ENCODE measurements around the gene CRYAB. TPM values are rescaled to one million over a fixed set of nuclear protein-coding genes. Genes with fewer than 3 reads are reported as not detected.

CRYAB gene
- total RNA-seq, 2 donors from 2014 or later, result 10.4 to 61.0 TPM

DNA sequence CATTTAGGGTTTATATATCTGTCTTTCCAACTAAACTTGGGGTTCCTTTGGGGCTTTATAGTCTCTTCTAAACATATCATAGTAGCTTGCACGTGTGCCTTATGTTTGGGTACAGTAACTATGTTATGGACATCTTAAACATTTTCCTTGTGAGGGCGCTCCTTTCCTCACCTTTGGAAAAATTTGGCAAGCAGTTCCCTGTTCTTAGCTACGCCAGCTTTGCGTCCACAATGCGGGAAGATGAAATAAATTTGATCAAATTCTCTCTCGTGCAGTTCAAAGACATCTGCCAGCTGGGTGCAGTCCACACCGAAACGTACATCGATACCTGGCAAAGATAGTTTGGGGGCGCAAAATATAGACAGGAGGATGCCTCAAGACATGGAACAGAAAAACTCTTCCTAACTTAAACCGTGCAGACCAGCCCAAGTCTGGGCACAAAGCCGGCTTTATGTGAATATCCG, 33.2 kb downstream of the CRYAB start:
- H3K4me1 ChIP-seq, result peaks cover 9% of the 10 kb centered on the region
- no peaks in the 10 kb centered on the region for H3K36me3 ChIP-seq (replicated peaks in 1 of 2; ENCODE audit: insufficient read depth in 1 of 2, low read depth in 2 of 2)
- no peaks in the 10 kb centered on the region for H3K27me3 ChIP-seq
- peak overlapping the region; percentile 90 to 97 (median 97) for H3K27ac ChIP-seq
- peak overlapping the region; percentile 47 to 49 for H3K4me3 ChIP-seq
- intact Hi-C loops (cut with DNase I), result no loop called here
- DNase-seq (no peak), ATAC-seq (peak; percentile 3)
- 0 to 1% methylated on average over 12 to 13 of the region's 13 CpGs for WGBS, 2 donors
- no peak for TF ChIP-seq POLR2A (IDR thresholded peaks at IDR 0.05)
- no peak for TF ChIP-seq CTCF (IDR thresholded peaks at IDR 0.05)
- H3K9me3 ChIP-seq, result no peaks in the 10 kb centered on the region

- 44 to 50% methylated on average over 5 of the region's 5 CpGs for WGBS, 2 donors
- peak overlapping the region; percentile 84 to 92 (median 88) for H3K27ac ChIP-seq
- intact Hi-C loops (cut with DNase I), result no loop called here
- DNase-seq (no peak), ATAC-seq (no peak)
- H3K27me3 ChIP-seq, result no peaks in the 10 kb centered on the region
- H3K9me3 ChIP-seq, result no peaks in the 10 kb centered on the region
- TF ChIP-seq POLR2A (IDR thresholded peaks at IDR 0.05) (no peak), CTCF (IDR thresholded peaks at IDR 0.05) (no peak)
- peak overlapping the region; percentile 67 to 86 for H3K4me3 ChIP-seq
- peaks cover 17% of the 10 kb centered on the region for H3K4me1 ChIP-seq
- H3K36me3 ChIP-seq (replicated peaks in 1 of 2; ENCODE audit: insufficient read depth in 1 of 2, low read depth in 2 of 2), result peaks cover 0 to 2% of the 10 kb centered on the region in 2 donors
Observed at GRCh38 chr11:111871693-111872161, 39.8 kb downstream of the CRYAB start.

DNA sequence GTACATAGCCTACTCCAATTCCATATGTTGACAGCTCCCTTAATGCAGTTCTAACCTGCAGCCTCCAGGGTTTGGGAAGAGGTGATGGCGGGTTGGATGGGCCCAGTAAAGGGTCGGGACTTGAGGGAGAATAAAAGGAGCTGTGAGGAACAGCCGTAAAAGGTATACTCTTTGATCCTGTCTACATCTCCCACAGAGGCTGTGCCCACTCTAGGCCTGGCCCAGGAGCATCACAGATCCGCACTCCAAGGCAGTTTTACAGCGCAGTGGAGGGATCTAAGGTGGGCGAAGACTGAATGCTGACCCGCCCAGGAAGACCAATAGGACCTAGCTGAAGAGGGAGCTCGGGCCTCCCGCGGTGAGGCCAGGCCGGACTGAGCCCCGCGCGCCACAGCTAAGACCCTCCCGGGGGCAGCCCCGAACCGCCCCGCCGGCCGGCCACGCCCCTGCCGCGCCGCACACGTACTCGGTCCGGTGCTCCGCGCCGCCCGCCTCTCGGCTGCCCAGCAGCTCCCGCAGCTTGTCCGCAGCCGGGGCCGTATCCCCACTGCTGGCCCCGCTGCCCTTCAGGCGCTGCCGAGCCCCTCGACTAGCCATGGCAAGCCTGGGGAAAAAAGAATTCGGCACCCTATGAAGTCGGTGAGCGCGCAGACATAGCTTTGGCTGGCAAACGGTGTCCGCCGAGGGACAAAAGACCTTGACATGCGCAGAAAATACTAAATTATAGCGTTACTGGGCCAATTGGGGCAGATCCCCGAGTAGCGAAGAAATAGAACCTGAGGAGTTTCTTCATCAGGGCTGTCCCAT, 40.5 kb downstream of the CRYAB start, which contains the start of gene ALG9:
TSS of gene ALG9 (minus strand) at position 696 of the 807 bp plus-strand sequence. CDS start at position 597, 99 bp downstream.
- H3K27ac ChIP-seq, result peak within 1 kb of the TSS; percentile 84 to 92 (median 88)
- 0 to 2% methylated on average over 18 to 48 of the region's 51 CpGs for WGBS, 2 donors
- H3K27me3 ChIP-seq, result no peaks in the 10 kb centered on the region
- H3K4me1 ChIP-seq, result peaks cover 17% of the 10 kb centered on the region
- TF ChIP-seq POLR2A (IDR thresholded peaks at IDR 0.05), result peak; percentile 38 to 73 (median 64)
- peak in 3 of 7 experiments; percentile 34 to 46 (median 46) for TF ChIP-seq CTCF (IDR thresholded peaks at IDR 0.05)
- no peaks in the 10 kb centered on the region for H3K9me3 ChIP-seq
- intact Hi-C loops (cut with DNase I), result no loop called here
- DNase-seq (peak; percentile 80 to 88 (median 81)), ATAC-seq (peak; percentile 88)
- H3K4me3 ChIP-seq, result peak within 1 kb of the TSS; percentile 67 to 86
- peaks cover 0 to 2% of the 10 kb centered on the region in 2 donors for H3K36me3 ChIP-seq (replicated peaks in 1 of 2; ENCODE audit: insufficient read depth in 1 of 2, low read depth in 2 of 2)

DNA sequence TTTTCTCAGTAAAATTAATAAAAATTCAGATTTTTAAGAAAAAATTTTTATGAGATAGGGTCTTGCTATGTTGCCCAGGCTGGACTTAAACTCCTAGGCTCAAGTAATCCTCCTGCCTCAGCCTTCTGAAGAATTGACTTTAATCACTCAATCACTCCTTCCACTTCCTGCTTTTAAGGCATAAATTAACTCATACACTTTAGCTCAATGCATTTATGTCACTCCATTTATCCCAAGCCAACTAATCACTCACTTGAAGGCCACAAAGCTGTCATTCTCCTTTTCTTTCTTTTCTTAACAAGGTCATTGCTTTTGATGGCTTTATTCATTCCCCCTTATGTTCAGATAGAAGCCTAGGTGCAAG, 41.1 kb downstream of the CRYAB start:
- Histone ChIP-seq H3K4me3 (peak overlapping the region; percentile 67 to 86), H3K27ac (peak overlapping the region; percentile 84 to 92 (median 88)), H3K36me3 (replicated peaks in 1 of 2; ENCODE audit: insufficient read depth in 1 of 2, low read depth in 2 of 2) (peaks cover 0 to 2% of the 10 kb centered on the region in 2 donors), H3K4me1 (peaks cover 17% of the 10 kb centered on the region), H3K27me3 (no peaks in the 10 kb centered on the region), H3K9me3 (no peaks in the 10 kb centered on the region)
- no peak for ATAC-seq
- intact Hi-C loops (cut with DNase I), result no loop called here
- TF ChIP-seq POLR2A (IDR thresholded peaks at IDR 0.05) (no peak), CTCF (IDR thresholded peaks at IDR 0.05) (no peak)
- no peak for DNase-seq
